ENCODE data around the gene PMS2.

GRCh38 chr7:6008668-6009611 is at the start of gene PMS2, which contains the start of gene AIMP2:
- TF ChIP-seq CTCF (IDR thresholded peaks at IDR 0.05) (peak in 2 of 4 experiments; percentile 18 to 31), POLR2AphosphoS5 (IDR thresholded peaks at IDR 0.05) (peak; percentile 93), POLR2A (IDR thresholded peaks at IDR 0.05) (peak; percentile 79)

All from prostate gland (tissue), 2 donors.